Hepatocyte (in vitro differentiated cells): ENCODE results near the gene RNLS. TPM values are rescaled to one million over a fixed set of nuclear protein-coding genes. Genes with fewer than 3 reads are reported as not detected.

Experiments used
- DNase-seq: peaks from one replicate; pipeline ENCODE4 v3.0.0-alpha.2; 2016; ENCODE audit warnings: low spot score
- H2AFZ ChIP-seq: fragments of 200-600 bp; sonication (generic); 2 replicates; pipeline ENCODE4 v1.6.0; 2016; ENCODE audit warnings: antibody characterized with exemption, mild to moderate bottlenecking
- H3K27ac ChIP-seq: fragments of 200-600 bp; sonication (generic); 2 replicates; pipeline ENCODE4 v1.5.1; 2016; ENCODE audit warnings: mild to moderate bottlenecking
- H3K27me3 ChIP-seq: fragments of 200-600 bp; sonication (generic); 2 replicates; pipeline ENCODE4 v1.6.1; 2016
- H3K36me3 ChIP-seq: fragments of 200-600 bp; sonication (generic); replicated peaks from 2 replicates; pipeline ENCODE4 v1.5.1; 2016; ENCODE audit warnings: low read depth; ENCODE audit not compliant: insufficient read depth
- H3K4me1 ChIP-seq: fragments of 200-600 bp; sonication (generic); 2 replicates; pipeline ENCODE4 v1.5.1; 2016; ENCODE audit warnings: mild to moderate bottlenecking, moderate library complexity; ENCODE audit not compliant: insufficient read depth
- H3K4me2 ChIP-seq: fragments of 200-600 bp; sonication (generic); 2 replicates; pipeline ENCODE4 v1.6.0; 2016
- H3K4me3 ChIP-seq: fragments of 200-600 bp; sonication (generic); 2 replicates; pipeline ENCODE4 v1.5.1; 2016; ENCODE audit warnings: mild to moderate bottlenecking
- H3K79me2 ChIP-seq: fragments of 200-600 bp; sonication (generic); 2 replicates; pipeline ENCODE4 v1.6.0; 2017; ENCODE audit warnings: mild to moderate bottlenecking
- H3K9me2 ChIP-seq: fragments of 200-600 bp; sonication (generic); replicated peaks from 2 replicates; pipeline ENCODE4 v1.6.0; 2017; ENCODE audit warnings: mild to moderate bottlenecking; ENCODE audit not compliant: insufficient read depth
- H3K9me3 ChIP-seq: fragments of 200-600 bp; sonication (generic); 2 replicates; pipeline ENCODE4 v1.5.1; 2016; ENCODE audit warnings: low read depth, mild to moderate bottlenecking
- H4K20me1 ChIP-seq: fragments of 200-600 bp; sonication (generic); 2 replicates; pipeline ENCODE4 v1.6.0; 2016; ENCODE audit warnings: mild to moderate bottlenecking; ENCODE audit not compliant: insufficient read depth, poor library complexity, severe bottlenecking
- EZH2 ChIP-seq: fragments of 200-600 bp; sonication (generic); IDR thresholded peaks from 2 replicates; pipeline ENCODE4 v1.6.1; 2016; ENCODE audit warnings: antibody characterized with exemption, mild to moderate bottlenecking, borderline replicate concordance
- EZH2phosphoT487 ChIP-seq: fragments of 200-600 bp; sonication (generic); IDR thresholded peaks from one replicate; pipeline ENCODE4 v1.6.1; 2018; ENCODE audit warnings: antibody characterized with exemption, mild to moderate bottlenecking, low read depth, moderate library complexity; ENCODE audit not compliant: unreplicated experiment, severe bottlenecking
- WGBS: methylation state at CpG from one replicate; pipeline ENCODE4 v1.1.6; 2016; ENCODE audit warnings: low lambda C conversion rate; ENCODE audit errors: missing lambda C conversion rate; 5-methylcytosine and 5-hydroxymethylcytosine counted together
- polyA plus RNA-seq: library from polyadenylated mRNA; unstranded; fragments of >200 nt; fragmentation: Nextera tagmentation; extraction: Ambion mirVana; gene quantifications from 2 replicates; pipeline ENCODE4 v1.2.1, GENCODE V29; 2016
- total RNA-seq: library from RNA; depleted of rRNA; stranded (reverse); fragments of >200 nt; gene quantifications from 2 replicates; pipeline ENCODE4 v1.2.3, GENCODE V29; 2014
- TF ChIP-seq, protein P1 (sequence below): fragments of 200-600 bp; sonication (generic); IDR thresholded peaks from 2 replicates; pipeline ENCODE4 v1.5.1; 2016; ENCODE audit warnings: antibody characterized with exemption, mild to moderate bottlenecking; ENCODE audit not compliant: poor library complexity

Gene RNLS
- total and polyA plus RNA-seq, 2 experiments from 2014 or later, result 12.8 to 14.9 TPM

DNA sequence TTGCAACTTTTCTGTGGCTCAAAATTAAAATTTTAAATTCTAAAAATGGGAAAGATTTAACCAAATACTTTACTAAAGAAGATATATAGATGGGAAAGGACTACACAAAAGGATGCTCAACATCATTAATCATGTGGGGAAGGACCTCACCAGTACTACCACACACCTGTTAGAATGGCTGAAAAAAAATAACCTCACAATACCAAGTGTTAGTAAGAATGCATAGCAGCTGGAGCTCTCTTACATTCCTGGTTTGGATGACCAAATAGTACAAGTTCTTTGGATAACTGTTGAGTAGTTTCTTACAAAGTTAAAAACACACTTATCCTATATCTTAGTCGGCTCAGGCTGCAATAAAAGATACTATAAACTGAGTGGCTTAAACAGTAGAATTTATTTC is 37.3 kb upstream of the RNLS start:
- H3K79me2 ChIP-seq, result no peaks in the 10 kb centered on the region
- H4K20me1 ChIP-seq, result no peaks in the 10 kb centered on the region
- H2AFZ ChIP-seq, result no peak overlapping the region
- H3K4me1 ChIP-seq, result no peaks in the 10 kb centered on the region
- no peaks in the 10 kb centered on the region for H3K9me3 ChIP-seq
- H3K27ac ChIP-seq, result no peak overlapping the region
- 79% methylated on average over 1 of the region's 1 CpG for WGBS
- H3K4me3 ChIP-seq, result no peak overlapping the region
- H3K36me3 ChIP-seq, result no peaks in the 10 kb centered on the region
- no peak for TF ChIP-seq EZH2
- TF ChIP-seq EZH2phosphoT487, result no peak
- TF ChIP-seq, protein P1, sequence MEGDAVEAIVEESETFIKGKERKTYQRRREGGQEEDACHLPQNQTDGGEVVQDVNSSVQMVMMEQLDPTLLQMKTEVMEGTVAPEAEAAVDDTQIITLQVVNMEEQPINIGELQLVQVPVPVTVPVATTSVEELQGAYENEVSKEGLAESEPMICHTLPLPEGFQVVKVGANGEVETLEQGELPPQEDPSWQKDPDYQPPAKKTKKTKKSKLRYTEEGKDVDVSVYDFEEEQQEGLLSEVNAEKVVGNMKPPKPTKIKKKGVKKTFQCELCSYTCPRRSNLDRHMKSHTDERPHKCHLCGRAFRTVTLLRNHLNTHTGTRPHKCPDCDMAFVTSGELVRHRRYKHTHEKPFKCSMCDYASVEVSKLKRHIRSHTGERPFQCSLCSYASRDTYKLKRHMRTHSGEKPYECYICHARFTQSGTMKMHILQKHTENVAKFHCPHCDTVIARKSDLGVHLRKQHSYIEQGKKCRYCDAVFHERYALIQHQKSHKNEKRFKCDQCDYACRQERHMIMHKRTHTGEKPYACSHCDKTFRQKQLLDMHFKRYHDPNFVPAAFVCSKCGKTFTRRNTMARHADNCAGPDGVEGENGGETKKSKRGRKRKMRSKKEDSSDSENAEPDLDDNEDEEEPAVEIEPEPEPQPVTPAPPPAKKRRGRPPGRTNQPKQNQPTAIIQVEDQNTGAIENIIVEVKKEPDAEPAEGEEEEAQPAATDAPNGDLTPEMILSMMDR, result no peak
- no peak overlapping the region for H3K4me2 ChIP-seq
- no peaks in the 10 kb centered on the region for H3K9me2 ChIP-seq
- no peak for DNase-seq
- no peaks in the 10 kb centered on the region for H3K27me3 ChIP-seq

DNA sequence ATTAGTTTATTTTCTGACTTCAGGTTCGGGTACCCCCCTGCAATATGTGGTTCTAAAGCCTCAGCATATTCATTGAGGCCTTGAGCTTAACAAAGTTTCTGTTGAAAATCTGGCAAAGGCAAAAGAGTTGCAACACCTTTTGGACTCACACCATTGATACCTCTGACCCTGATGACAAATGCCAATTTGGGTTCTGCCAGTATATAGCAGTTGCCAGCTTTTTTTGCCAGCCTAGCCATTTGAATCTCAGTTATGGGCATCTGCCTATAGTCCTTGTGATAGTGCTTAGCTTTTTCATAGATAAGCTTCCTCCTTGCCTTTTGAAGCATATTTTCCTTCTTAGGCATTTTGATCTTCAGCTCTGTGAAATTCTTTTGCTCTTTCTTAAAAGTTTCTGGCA is 35.4 kb upstream of the RNLS start:
- 61% methylated on average over 1 of the region's 1 CpG for WGBS
- Histone ChIP-seq H4K20me1 (no peaks in the 10 kb centered on the region), H3K4me1 (no peaks in the 10 kb centered on the region), H3K27ac (no peak overlapping the region), H3K9me3 (no peaks in the 10 kb centered on the region), H3K9me2 (no peaks in the 10 kb centered on the region), H2AFZ (no peak overlapping the region), H3K4me3 (no peak overlapping the region), H3K79me2 (no peaks in the 10 kb centered on the region), H3K27me3 (no peaks in the 10 kb centered on the region), H3K4me2 (no peak overlapping the region), H3K36me3 (no peaks in the 10 kb centered on the region)
- no peak for DNase-seq
- TF ChIP-seq EZH2phosphoT487 (no peak), EZH2 (no peak)
- TF ChIP-seq, protein P1, result no peak

DNA sequence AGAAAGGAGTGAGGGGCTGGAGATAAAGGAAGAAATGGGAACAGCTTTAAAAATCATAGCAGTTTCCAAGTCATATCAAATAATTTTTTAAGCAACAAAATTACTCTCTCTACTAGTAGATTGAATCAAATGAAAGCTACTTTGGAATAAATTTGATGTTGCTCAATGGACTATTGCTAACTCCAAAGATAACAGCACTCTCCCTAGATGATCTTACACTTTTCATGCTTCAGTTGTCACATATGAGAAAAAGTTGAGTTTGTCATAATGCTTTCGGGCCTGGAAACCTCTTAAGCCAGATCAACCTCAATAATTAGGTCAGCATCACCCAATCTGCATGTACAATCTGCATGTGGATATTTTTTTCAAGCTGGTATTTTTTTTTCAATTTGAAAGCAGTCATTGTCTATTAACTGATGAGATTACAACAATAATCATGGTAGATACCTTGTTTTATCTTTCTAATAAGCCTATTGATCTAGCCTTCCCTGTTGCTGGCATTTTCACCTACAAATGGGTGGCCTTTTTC is 34.7 kb upstream of the RNLS start:
- no peak for TF ChIP-seq EZH2phosphoT487
- TF ChIP-seq EZH2, result no peak
- TF ChIP-seq, protein P1, result no peak
- no peaks in the 10 kb centered on the region for H4K20me1 ChIP-seq
- H3K4me3 ChIP-seq, result no peak overlapping the region
- no peaks in the 10 kb centered on the region for H3K79me2 ChIP-seq
- no peak for DNase-seq
- H3K36me3 ChIP-seq, result no peaks in the 10 kb centered on the region
- 100% methylated on average over 1 of the region's 1 CpG for WGBS
- no peaks in the 10 kb centered on the region for H3K27me3 ChIP-seq
- H3K27ac ChIP-seq, result no peak overlapping the region
- H3K4me2 ChIP-seq, result no peak overlapping the region
- H3K9me2 ChIP-seq, result no peaks in the 10 kb centered on the region
- no peaks in the 10 kb centered on the region for H3K4me1 ChIP-seq
- no peaks in the 10 kb centered on the region for H3K9me3 ChIP-seq
- no peak overlapping the region for H2AFZ ChIP-seq
